ENCODE data around the gene HLA-DPB1.

The HLA-DPB1 gene

DNA sequence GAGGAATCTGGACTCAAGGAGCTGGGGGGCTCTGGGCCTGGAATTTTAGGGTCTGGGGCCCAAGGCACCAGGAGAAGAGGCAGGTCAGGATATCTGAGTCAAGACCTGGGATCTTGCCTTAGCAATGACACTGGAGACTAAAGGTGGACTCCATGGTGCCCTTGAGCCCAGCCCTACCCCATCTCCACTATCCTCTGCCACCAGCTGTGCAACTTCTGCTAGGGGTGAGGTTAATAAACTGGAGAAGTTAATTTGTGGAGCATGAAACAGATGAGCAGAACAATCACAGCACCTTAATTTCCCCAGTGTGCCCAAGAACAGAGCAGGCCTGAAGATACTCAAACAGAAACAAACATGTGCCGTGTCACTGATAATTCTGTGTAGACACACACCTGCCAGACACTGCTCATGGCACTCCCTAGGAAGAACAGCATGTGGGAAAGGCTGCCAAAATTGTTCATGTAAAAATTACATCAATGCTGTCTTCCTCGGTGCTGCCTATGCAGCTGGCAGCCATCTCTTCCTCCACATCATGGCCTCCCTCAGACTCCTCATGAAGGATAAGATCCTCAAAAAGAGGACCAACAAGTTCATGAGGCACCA lies 3.2 kb downstream of the HLA-DPB1 start:
- TF ChIP-seq POLR2AphosphoS5 (IDR thresholded peaks at IDR 0.05; ENCODE audit: low read depth, low read length) (0 out of 2 replicates have a peak, but pooled peaks have one; percentile 29), POU2F2 (IDR thresholded peaks at IDR 0.05; ENCODE audit: low read depth, low read length) (no peak; the same call in 1 of the 2 replicates), POLR2A (IDR thresholded peaks at IDR 0.05; ENCODE audit: low read depth, low read length) (no peak; the same call in 1 of the 2 replicates)
- FAIRE-seq = peak; percentile 23
- DNase-seq (ENCODE audit: insufficient read length, low spot score) = no peak

DNA sequence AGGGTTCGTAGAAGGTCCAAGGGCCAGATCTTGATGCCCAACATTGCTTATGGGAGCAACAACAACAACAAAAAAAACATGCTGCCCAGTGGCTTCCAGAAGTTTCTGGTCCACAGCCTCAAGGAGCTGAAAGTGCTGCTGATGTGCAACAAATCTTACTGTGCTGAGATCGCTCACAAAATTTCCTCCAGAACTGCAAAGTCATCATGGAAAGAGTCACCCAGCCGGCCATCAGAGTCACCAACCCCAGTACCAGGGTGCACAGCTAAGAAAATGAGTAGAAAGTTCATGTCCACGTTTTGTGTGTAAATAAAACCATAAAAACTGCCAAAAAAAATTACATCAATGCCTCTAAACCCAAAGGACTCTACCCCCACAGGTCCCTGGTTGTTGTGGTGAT lies 3.8 kb downstream of the HLA-DPB1 start:
- TF ChIP-seq SPI1 (IDR thresholded peaks at IDR 0.05; ENCODE audit: low read depth, low read length) (no peak), POLR2AphosphoS5 (IDR thresholded peaks at IDR 0.05; ENCODE audit: low read depth, low read length) (no peak), PAX5 (IDR thresholded peaks at IDR 0.05; ENCODE audit: insufficient read depth, low read length, severe bottlenecking) (no peak), TAF1 (IDR thresholded peaks at IDR 0.05; ENCODE audit: low read depth, low read length) (no peak), POU2F2 (IDR thresholded peaks at IDR 0.05; ENCODE audit: low read depth, low read length) (no peak)
- DNase-seq (ENCODE audit: insufficient read length, low spot score) = no peak
- FAIRE-seq = no peak

DNA sequence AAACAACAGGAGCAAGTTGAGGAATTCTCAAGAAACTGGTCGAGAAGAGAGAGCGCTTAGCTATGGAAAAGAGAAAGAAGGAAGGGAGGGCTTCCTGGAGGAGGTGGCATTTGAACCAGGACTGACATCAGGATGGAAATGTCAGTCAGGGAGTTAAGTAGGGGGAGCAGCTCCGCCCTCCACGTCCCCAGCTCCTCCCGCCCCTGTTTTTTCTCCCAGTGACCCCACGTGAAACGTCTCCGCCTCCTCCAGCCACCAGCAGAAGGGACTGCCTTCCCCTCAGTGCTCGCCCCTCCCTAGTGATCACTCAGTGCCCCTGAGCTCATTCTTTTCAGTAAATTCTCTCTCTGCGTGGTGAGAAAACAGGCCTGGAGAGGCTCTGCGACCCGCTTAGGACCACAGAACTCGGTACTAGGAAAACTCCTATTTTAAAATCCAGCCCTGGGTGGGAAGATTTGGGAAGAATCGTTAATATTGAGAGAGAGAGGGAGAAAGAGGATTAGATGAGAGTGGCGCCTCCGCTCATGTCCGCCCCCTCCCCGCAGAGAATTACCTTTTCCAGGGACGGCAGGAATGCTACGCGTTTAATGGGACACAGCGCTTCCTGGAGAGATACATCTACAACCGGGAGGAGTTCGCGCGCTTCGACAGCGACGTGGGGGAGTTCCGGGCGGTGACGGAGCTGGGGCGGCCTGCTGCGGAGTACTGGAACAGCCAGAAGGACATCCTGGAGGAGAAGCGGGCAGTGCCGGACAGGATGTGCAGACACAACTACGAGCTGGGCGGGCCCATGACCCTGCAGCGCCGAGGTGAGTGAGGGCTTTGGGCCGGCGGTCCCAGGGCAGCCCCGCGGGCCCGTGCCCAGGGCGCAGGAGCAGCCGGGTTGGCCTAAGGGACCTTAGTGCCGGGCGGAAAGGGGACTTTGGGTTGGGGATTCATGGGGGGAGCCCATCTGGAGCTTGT lies 4.6 kb downstream of the HLA-DPB1 start:
- peak; percentile 40 for TF ChIP-seq POLR2A (IDR thresholded peaks at IDR 0.05; ENCODE audit: low read depth, low read length)
- TF ChIP-seq SPI1 (IDR thresholded peaks at IDR 0.05; ENCODE audit: low read depth, low read length) = no peak
- peak; percentile 65 for TF ChIP-seq POLR2AphosphoS5 (IDR thresholded peaks at IDR 0.05; ENCODE audit: low read depth, low read length)
- TF ChIP-seq POU2F2 (IDR thresholded peaks at IDR 0.05; ENCODE audit: low read depth, low read length) = no peak
- no peak for TF ChIP-seq PAX5 (IDR thresholded peaks at IDR 0.05; ENCODE audit: insufficient read depth, low read length, severe bottlenecking)
- DNase-seq (ENCODE audit: insufficient read length, low spot score) = no peak
- no peak for FAIRE-seq

GRCh38 chr6:33081098-33081824 lies 5.5 kb downstream of the HLA-DPB1 start:
- DNase-seq (ENCODE audit: insufficient read length, low spot score) = no peak
- no peak for FAIRE-seq
- TF ChIP-seq TAF1 (IDR thresholded peaks at IDR 0.05; ENCODE audit: low read depth, low read length) (no peak), POU2F2 (IDR thresholded peaks at IDR 0.05; ENCODE audit: low read depth, low read length) (peak; percentile 11; the same call in 1 of the 2 replicates), POLR2A (IDR thresholded peaks at IDR 0.05; ENCODE audit: low read depth, low read length) (peak; percentile 76), PAX5 (IDR thresholded peaks at IDR 0.05; ENCODE audit: insufficient read depth, low read length, severe bottlenecking) (no peak), POLR2AphosphoS5 (IDR thresholded peaks at IDR 0.05; ENCODE audit: low read depth, low read length) (peak; percentile 85), SPI1 (IDR thresholded peaks at IDR 0.05; ENCODE audit: low read depth, low read length) (no peak)

- no peak for DNase-seq (ENCODE audit: insufficient read length, low spot score)
- TF ChIP-seq SPI1 (IDR thresholded peaks at IDR 0.05; ENCODE audit: low read depth, low read length) = no peak
- TF ChIP-seq PAX5 (IDR thresholded peaks at IDR 0.05; ENCODE audit: insufficient read depth, low read length, severe bottlenecking) = no peak
- TF ChIP-seq POLR2A (IDR thresholded peaks at IDR 0.05; ENCODE audit: low read depth, low read length) = no peak; the same call in 1 of the 2 replicates
- TF ChIP-seq POU2F2 (IDR thresholded peaks at IDR 0.05; ENCODE audit: low read depth, low read length) = peak; percentile 44; the same call in 1 of the 2 replicates
- peak; percentile 90 for FAIRE-seq
These were observed 6.9 kb downstream of the HLA-DPB1 start for GRCh38 chr6:33082702-33083101.

GRCh38 chr6:33085627-33086026 lies 9.8 kb downstream of the HLA-DPB1 start:
- no peak for FAIRE-seq
- TF ChIP-seq TAF1 (IDR thresholded peaks at IDR 0.05; ENCODE audit: low read depth, low read length) (no peak), POU2F2 (IDR thresholded peaks at IDR 0.05; ENCODE audit: low read depth, low read length) (no peak), PAX5 (IDR thresholded peaks at IDR 0.05; ENCODE audit: insufficient read depth, low read length, severe bottlenecking) (no peak), SPI1 (IDR thresholded peaks at IDR 0.05; ENCODE audit: low read depth, low read length) (no peak), POLR2A (IDR thresholded peaks at IDR 0.05; ENCODE audit: low read depth, low read length) (no peak), POLR2AphosphoS5 (IDR thresholded peaks at IDR 0.05; ENCODE audit: low read depth, low read length) (no peak)
- no peak for DNase-seq (ENCODE audit: insufficient read length, low spot score)

DNA sequence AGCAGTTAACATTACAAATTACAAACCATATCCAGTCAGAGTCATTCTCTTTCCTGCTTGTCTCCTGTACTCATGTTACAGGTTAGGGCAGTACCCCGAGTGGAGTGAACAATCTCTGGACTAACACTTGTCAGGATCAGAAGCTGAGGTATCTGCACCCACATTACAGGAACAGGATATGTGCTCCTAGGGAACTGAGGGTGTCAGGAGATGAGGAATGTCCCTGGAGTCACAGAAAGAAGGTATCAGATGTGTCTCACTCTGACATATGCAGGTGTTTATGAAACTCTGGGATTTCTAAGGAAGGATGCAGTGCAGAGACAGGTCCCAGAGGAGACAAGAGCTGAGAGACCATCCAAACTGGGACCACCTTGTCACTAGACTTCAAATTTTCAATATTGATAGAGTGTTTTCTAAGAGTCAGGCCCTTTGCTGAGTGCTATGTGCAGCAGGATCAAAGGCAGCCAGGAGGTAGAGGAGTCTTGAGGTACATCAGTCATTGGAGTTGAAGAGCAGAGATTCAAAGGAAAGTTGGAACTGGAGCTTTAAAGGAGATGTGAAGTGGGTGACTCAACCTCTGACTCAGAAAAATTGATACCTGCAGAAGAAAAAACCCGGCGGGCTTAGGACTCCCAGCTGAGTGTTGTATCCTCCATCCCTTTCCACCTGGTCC lies 12.6 kb downstream of the HLA-DPB1 start:
- DNase-seq (ENCODE audit: insufficient read length, low spot score) (no peak), FAIRE-seq (no peak)
- TF ChIP-seq POLR2A (IDR thresholded peaks at IDR 0.05; ENCODE audit: low read depth, low read length) = peak; percentile 88
- peak; percentile 66; the same call in 1 of the 2 replicates for TF ChIP-seq POU2F2 (IDR thresholded peaks at IDR 0.05; ENCODE audit: low read depth, low read length)
- no peak for TF ChIP-seq TAF1 (IDR thresholded peaks at IDR 0.05; ENCODE audit: low read depth, low read length)
- no peak for TF ChIP-seq SPI1 (IDR thresholded peaks at IDR 0.05; ENCODE audit: low read depth, low read length)
- TF ChIP-seq PAX5 (IDR thresholded peaks at IDR 0.05; ENCODE audit: insufficient read depth, low read length, severe bottlenecking) = no peak
- peak; percentile 84; the same call in 1 of the 2 replicates for TF ChIP-seq POLR2AphosphoS5 (IDR thresholded peaks at IDR 0.05; ENCODE audit: low read depth, low read length)

- TF ChIP-seq TAF1 (IDR thresholded peaks at IDR 0.05; ENCODE audit: low read depth, low read length) (no peak), PAX5 (IDR thresholded peaks at IDR 0.05; ENCODE audit: insufficient read depth, low read length, severe bottlenecking) (no peak), POLR2AphosphoS5 (IDR thresholded peaks at IDR 0.05; ENCODE audit: low read depth, low read length) (peak; percentile 75)
- DNase-seq (ENCODE audit: insufficient read length, low spot score) (no peak), FAIRE-seq (peak; percentile 74)
These were observed 13.3 kb downstream of the HLA-DPB1 start for GRCh38 chr6:33088931-33089620.
